ENCODE results near the gene TSHZ2. TPM values are rescaled to one million over a fixed set of nuclear protein-coding genes. Genes with fewer than 3 reads are reported as not detected.
"Not testable (repeated sequence)": the region's sequence is repeated elsewhere in the genome, so short reads cannot be mapped to it uniquely, and the experiment has no call there.

The TSHZ2 gene
- total and polyA plus RNA-seq, 2 donors (not counting 1 experiment from before 2014, with no cell fraction given): 1.00 to 5.7 TPM

DNA sequence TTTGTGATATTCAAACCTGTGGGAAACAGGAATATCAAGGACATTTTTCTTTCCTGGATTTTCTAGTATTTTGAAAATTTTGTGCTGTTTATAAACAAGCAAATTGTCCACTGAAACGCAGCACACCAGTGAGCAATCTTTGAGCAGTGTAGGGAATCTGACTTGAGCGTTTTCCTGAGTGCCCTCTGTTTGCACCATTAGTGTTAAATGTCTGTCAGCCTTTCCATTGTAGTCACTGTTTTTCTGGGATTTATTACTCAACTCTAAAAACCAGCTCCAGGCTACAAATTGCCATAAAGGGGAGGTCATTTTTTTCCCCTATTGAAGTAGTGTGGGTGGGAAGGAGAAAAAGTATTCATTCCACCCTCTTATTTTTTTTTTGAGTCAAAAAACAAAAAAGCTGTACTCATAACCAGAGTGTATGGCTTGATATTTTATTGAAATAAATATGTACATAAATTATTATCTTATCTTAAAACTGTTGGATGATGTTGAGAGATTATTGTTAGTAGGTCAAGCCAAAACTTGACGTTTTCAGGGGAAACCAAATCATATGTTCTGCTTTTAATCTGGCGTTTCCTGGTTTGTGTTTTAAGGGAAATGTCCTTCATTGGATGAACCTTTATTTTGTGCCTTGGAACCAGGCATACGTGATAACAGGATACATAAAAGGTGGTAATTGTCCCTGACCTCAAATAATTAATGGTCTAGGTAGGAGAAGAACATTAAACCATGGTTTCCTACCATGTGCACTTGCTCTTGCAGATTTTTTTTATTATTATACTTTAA, 51.8 kb downstream of the TSHZ2 start:
- DNase-seq (no peak), ATAC-seq (ENCODE audit: low read depth) (no peak)
- Histone ChIP-seq H2AFZ (ENCODE audit: insufficient read depth, low read depth, low read length, poor library complexity, severe bottlenecking) (no peak overlapping the region), H3K4me3 (ENCODE audit: control extremely low read depth in 1 of 5, extremely low read depth in 1 of 5, insufficient read depth in 1 of 5, low read depth in 2 of 5, low read length in 4 of 5) (no peak overlapping the region), H3K36me3 (replicated peaks in 1 of 2; ENCODE audit: control extremely low read depth in 1 of 2, control insufficient read depth in 1 of 2, extremely low read depth in 1 of 2, insufficient read depth in 2 of 2, low read length in 1 of 2) (no peaks in the 10 kb centered on the region), H3K27me3 (replicated peaks in 1 of 4; ENCODE audit: control extremely low read depth in 1 of 4, control insufficient read depth in 3 of 4, insufficient read depth in 4 of 4, low read length in 3 of 4) (peaks cover 0 to 5% (median 0%) of the 10 kb centered on the region in 4 experiments), H3K79me2 (ENCODE audit: control insufficient read depth, insufficient read depth, low read length) (no peaks in the 10 kb centered on the region), H3K4me2 (replicated peaks; ENCODE audit: low read depth, low read length, poor library complexity, severe bottlenecking) (no peak overlapping the region), H3K4me1 (ENCODE audit: control insufficient read depth in 2 of 2, insufficient read depth in 2 of 2, low read length in 2 of 2) (no peaks in the 10 kb centered on the region), H3K27ac (ENCODE audit: low read length in 2 of 2) (no peak overlapping the region), H3K9me3 (ENCODE audit: control extremely low read depth in 1 of 3, control insufficient read depth in 2 of 3, insufficient read depth in 1 of 3, low read length in 2 of 3) (no peaks in the 10 kb centered on the region), H4K20me1 (ENCODE audit: control insufficient read depth, insufficient read depth, low read length, poor library complexity, severe bottlenecking) (no peaks in the 10 kb centered on the region), H3K9ac (ENCODE audit: low read length) (no peak overlapping the region)
- CTCF ChIA-PET: no interaction called here
- H3K9me3 Mint-ChIP-seq (ENCODE audit: insufficient read depth): no peaks in the 10 kb centered on the region
- H3K4me1 Mint-ChIP-seq: peaks cover 2% of the 10 kb centered on the region
- H3K4me3 Mint-ChIP-seq: no peak overlapping the region
- intact Hi-C loops (cut with micrococcal nuclease): no loop called here
- H3K27ac Mint-ChIP-seq: no peak overlapping the region
- POLR2A ChIA-PET: no interaction called here
- H3K27me3 Mint-ChIP-seq: peaks cover 3% of the 10 kb centered on the region
- TF ChIP-seq, protein P1, sequence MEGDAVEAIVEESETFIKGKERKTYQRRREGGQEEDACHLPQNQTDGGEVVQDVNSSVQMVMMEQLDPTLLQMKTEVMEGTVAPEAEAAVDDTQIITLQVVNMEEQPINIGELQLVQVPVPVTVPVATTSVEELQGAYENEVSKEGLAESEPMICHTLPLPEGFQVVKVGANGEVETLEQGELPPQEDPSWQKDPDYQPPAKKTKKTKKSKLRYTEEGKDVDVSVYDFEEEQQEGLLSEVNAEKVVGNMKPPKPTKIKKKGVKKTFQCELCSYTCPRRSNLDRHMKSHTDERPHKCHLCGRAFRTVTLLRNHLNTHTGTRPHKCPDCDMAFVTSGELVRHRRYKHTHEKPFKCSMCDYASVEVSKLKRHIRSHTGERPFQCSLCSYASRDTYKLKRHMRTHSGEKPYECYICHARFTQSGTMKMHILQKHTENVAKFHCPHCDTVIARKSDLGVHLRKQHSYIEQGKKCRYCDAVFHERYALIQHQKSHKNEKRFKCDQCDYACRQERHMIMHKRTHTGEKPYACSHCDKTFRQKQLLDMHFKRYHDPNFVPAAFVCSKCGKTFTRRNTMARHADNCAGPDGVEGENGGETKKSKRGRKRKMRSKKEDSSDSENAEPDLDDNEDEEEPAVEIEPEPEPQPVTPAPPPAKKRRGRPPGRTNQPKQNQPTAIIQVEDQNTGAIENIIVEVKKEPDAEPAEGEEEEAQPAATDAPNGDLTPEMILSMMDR (IDR thresholded peaks at IDR 0.05): no peak
- TF ChIP-seq EZH2 (IDR thresholded peaks at IDR 0.05; ENCODE audit: borderline replicate concordance, insufficient read depth, low read depth, low read length, poor library complexity, severe bottlenecking): no peak
- 54% methylated on average over 4 of the region's 5 CpGs for WGBS (ENCODE audit: insufficient coverage)

DNA sequence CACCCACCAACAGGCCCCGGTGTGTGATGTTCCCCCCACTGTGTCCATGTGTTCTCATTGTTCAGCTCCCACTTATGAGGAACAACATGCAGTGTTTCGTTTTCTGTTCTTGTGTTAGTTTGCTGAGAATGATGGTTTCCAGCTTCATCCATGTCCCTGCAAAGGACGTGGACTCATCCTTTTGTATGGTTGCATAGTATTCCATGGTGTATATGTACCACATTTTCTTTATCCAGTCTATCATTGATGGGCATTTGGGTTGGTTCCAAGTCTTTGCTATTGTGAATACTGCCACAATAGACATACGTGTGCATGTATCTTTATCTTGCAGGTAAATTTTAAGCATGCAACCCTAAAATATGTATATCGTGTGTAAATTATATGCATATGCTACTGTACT, 52.5 kb downstream of the TSHZ2 start:
- not testable (repeated sequence) for H3K4me1 Mint-ChIP-seq, H3K4me3 Mint-ChIP-seq

More for the DNA sequence above, 52.5 kb downstream of the TSHZ2 start:
- H3K27me3 Mint-ChIP-seq; H3K9me3 ChIP-seq (ENCODE audit: control extremely low read depth in 1 of 3, control insufficient read depth in 2 of 3, insufficient read depth in 1 of 3, low read length in 2 of 3); CTCF ChIA-PET; ATAC-seq (ENCODE audit: low read depth); intact Hi-C loops (cut with micrococcal nuclease); H4K20me1 ChIP-seq (ENCODE audit: control insufficient read depth, insufficient read depth, low read length, poor library complexity, severe bottlenecking); DNase-seq; H3K4me1 ChIP-seq (ENCODE audit: control insufficient read depth in 2 of 2, insufficient read depth in 2 of 2, low read length in 2 of 2); H3K9ac ChIP-seq (ENCODE audit: low read length); H3K27ac Mint-ChIP-seq; H3K36me3 ChIP-seq (replicated peaks in 1 of 2; ENCODE audit: control extremely low read depth in 1 of 2, control insufficient read depth in 1 of 2, extremely low read depth in 1 of 2, insufficient read depth in 2 of 2, low read length in 1 of 2); POLR2A ChIA-PET; H3K9me3 Mint-ChIP-seq (ENCODE audit: insufficient read depth); H3K27me3 ChIP-seq (replicated peaks in 1 of 4; ENCODE audit: control extremely low read depth in 1 of 4, control insufficient read depth in 3 of 4, insufficient read depth in 4 of 4, low read length in 3 of 4); H3K4me3 ChIP-seq (ENCODE audit: control extremely low read depth in 1 of 5, extremely low read depth in 1 of 5, insufficient read depth in 1 of 5, low read depth in 2 of 5, low read length in 4 of 5); H2AFZ ChIP-seq (ENCODE audit: insufficient read depth, low read depth, low read length, poor library complexity, severe bottlenecking); H3K79me2 ChIP-seq (ENCODE audit: control insufficient read depth, insufficient read depth, low read length); H3K4me2 ChIP-seq (replicated peaks; ENCODE audit: low read depth, low read length, poor library complexity, severe bottlenecking); H3K27ac ChIP-seq (ENCODE audit: low read length in 2 of 2): not testable (repeated sequence)
- WGBS (ENCODE audit: insufficient coverage): no CpG with 5 or more reads among the region's 5 CpGs
